Activated CD8-positive, alpha-beta T cell treated with anti-CD3 and anti-CD28 coated beads for 36 hours (primary cell): ENCODE results near the gene CNN2. TPM values are rescaled to one million over a fixed set of nuclear protein-coding genes. Genes with fewer than 3 reads are reported as not detected.

ENCODE experiments used
- ATAC-seq: fragments of 200-7000 bp; cut with Tn5 transposase; one replicate; pipeline ENCODE4 v1.10.0; 2021; ENCODE audit warnings: mild to moderate bottlenecking, moderate library complexity
- CTCF ChIA-PET: fragments of 350-600 bp; sonication (Branson Sonifier 250); formaldehyde crosslinking; loops from one replicate; lab custom pipeline; 2021; ENCODE audit warnings: antibody characterized with exemption; lab: Charles Lee
- POLR2A ChIA-PET: fragments of 350-600 bp; sonication (Branson Sonifier 250); formaldehyde crosslinking; loops from one replicate; lab custom pipeline; 2021; ENCODE audit warnings: antibody characterized with exemption; lab: Charles Lee
- DNase-seq: peaks from one replicate; pipeline ENCODE4 v3.0.0-alpha.2; 2020
- H3K27ac Mint-ChIP-seq: one replicate; pipeline ENCODE4 v1.8.0; 2021; ENCODE audit warnings: mild to moderate bottlenecking, mixed read lengths
- H3K27me3 Mint-ChIP-seq: one replicate; pipeline ENCODE4 v1.8.0; 2021; ENCODE audit warnings: mixed read lengths
- H3K36me3 Mint-ChIP-seq: one replicate; pipeline ENCODE4 v1.8.0; 2021; ENCODE audit warnings: low read depth, mixed read lengths
- H3K4me1 Mint-ChIP-seq: one replicate; pipeline ENCODE4 v1.8.0; 2021; ENCODE audit warnings: low read depth, mixed read lengths
- H3K4me3 Mint-ChIP-seq: one replicate; pipeline ENCODE4 v1.8.0; 2021; ENCODE audit warnings: mild to moderate bottlenecking, moderate library complexity, mixed read lengths
- H3K9me3 Mint-ChIP-seq: one replicate; pipeline ENCODE4 v1.8.0; 2021; ENCODE audit warnings: mixed read lengths
- intact Hi-C: fragments of 100-400 bp; cut with micrococcal nuclease; formaldehyde crosslinking; loops from one replicate; pipeline ENCODE4 v1.10.0; 2022
- total RNA-seq, 2 experiments: library from RNA; stranded (reverse); gene quantifications; one replicate each; pipeline ENCODE4 v1.2.3, GENCODE V29; 2021
- TF ChIP-seq, protein P1 (sequence below): fragments of 200-600 bp; IDR thresholded peaks from one replicate; pipeline ENCODE4 v1.8.0; 2022; ENCODE audit warnings: antibody characterized with exemption, mild to moderate bottlenecking

CNN2 gene
- total RNA-seq, 2 experiments from 2014 or later: 97.4 to 98.3 TPM

- Mint-ChIP-seq H3K27me3 (no peaks in the 10 kb centered on the region), H3K9me3 (no peaks in the 10 kb centered on the region), H3K4me3 (no peak overlapping the region), H3K36me3 (peaks cover 66% of the 10 kb centered on the region), H3K4me1 (peaks cover 58% of the 10 kb centered on the region), H3K27ac (no peak overlapping the region)
- DNase-seq: no peak
- TF ChIP-seq, protein P1, sequence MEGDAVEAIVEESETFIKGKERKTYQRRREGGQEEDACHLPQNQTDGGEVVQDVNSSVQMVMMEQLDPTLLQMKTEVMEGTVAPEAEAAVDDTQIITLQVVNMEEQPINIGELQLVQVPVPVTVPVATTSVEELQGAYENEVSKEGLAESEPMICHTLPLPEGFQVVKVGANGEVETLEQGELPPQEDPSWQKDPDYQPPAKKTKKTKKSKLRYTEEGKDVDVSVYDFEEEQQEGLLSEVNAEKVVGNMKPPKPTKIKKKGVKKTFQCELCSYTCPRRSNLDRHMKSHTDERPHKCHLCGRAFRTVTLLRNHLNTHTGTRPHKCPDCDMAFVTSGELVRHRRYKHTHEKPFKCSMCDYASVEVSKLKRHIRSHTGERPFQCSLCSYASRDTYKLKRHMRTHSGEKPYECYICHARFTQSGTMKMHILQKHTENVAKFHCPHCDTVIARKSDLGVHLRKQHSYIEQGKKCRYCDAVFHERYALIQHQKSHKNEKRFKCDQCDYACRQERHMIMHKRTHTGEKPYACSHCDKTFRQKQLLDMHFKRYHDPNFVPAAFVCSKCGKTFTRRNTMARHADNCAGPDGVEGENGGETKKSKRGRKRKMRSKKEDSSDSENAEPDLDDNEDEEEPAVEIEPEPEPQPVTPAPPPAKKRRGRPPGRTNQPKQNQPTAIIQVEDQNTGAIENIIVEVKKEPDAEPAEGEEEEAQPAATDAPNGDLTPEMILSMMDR: no peak
- intact Hi-C loops: no loop called here
- ChIA-PET POLR2A (interaction anchor here (0.6 to 12.2 kb wide), 17 partner anchors 6 to 188 kb away, joined by 3 to 148 read pairs (median 5); partner anchors contain the start of genes CIRBP, CNN2, POLR2E and RNU6-2), CTCF (interaction anchor here (0.7 to 3.9 kb wide), 3 partner anchors 9 to 15 kb away, joined by 3 to 22 read pairs (median 4); partner anchors contain the start of gene ARHGAP45)
- no peak for ATAC-seq
These were observed 55.1 kb downstream of the CNN2 start for GRCh38 chr19:1081301-1082164.

DNA sequence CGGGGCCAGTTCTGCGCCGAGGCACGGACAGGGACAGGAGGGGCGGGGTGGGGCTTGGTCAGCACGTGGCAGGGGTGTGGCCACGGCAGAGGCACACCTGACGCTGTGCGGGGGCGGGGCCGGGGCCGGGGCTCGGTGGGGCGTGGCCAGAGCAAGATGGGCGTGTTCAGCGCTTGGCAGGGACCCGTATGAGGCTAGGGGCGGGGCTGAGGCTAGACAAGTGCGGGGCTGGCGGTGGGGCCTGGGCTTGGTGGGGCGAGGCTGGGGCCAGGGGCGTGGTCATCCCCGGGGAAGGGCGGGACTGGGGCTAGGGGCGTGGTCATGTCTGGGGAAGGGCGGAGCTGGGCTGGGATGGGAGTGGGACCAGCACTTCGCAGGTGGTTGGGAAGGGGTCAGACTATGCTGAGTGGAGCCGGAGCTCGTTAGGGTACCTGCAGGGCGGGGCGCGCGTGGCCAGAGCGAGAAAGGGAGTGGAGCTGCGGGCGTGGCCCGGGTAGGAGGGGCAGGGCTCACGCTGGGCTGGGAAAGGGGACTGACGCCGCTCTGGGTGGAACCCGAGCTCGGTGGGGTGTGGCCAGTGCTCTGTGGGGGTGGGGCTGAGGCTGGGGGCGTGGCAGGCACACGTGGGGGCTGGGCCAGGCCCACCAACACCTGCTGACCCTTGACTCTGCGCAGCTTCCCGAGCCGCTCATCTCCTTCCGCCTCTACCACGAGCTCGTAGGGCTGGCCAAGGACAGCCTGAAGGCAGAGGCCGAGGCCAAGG is 55.9 kb downstream of the CNN2 start:
- ATAC-seq: peak; percentile 77
- POLR2A ChIA-PET: interaction anchor here (0.6 to 10.0 kb wide), 14 partner anchors 8 to 402 kb away, joined by 3 to 72 read pairs (median 3); partner anchors contain the start of genes CIRBP, POLR2E and RNU6-2
- H3K9me3 Mint-ChIP-seq: no peaks in the 10 kb centered on the region
- CTCF ChIA-PET: interaction anchor here (0.7 to 3.9 kb wide), 2 partner anchors 16 to 184 kb away, joined by 4 to 22 read pairs; partner anchors contain the start of gene ARHGAP45
- H3K27me3 Mint-ChIP-seq: no peaks in the 10 kb centered on the region
- TF ChIP-seq, protein P1: no peak
- peak; percentile 94 for DNase-seq
- H3K36me3 Mint-ChIP-seq: peaks cover 63% of the 10 kb centered on the region
- no peak overlapping the region for H3K4me3 Mint-ChIP-seq
- H3K4me1 Mint-ChIP-seq: peaks cover 53% of the 10 kb centered on the region
- intact Hi-C loops: no loop called here
- H3K27ac Mint-ChIP-seq: no peak overlapping the region

- H3K4me3 Mint-ChIP-seq: no peak overlapping the region
- intact Hi-C loops: no loop called here
- no peaks in the 10 kb centered on the region for H3K9me3 Mint-ChIP-seq
- H3K27me3 Mint-ChIP-seq: no peaks in the 10 kb centered on the region
- DNase-seq (no peak), ATAC-seq (no peak)
- H3K36me3 Mint-ChIP-seq: peaks cover 64% of the 10 kb centered on the region
- CTCF ChIA-PET: interaction anchor here (0.7 to 3.9 kb wide), 2 partner anchors 17 to 183 kb away, joined by 4 to 22 read pairs; partner anchors contain the start of gene ARHGAP45
- no peak overlapping the region for H3K27ac Mint-ChIP-seq
- TF ChIP-seq, protein P1: no peak
- peaks cover 54% of the 10 kb centered on the region for H3K4me1 Mint-ChIP-seq
- POLR2A ChIA-PET: interaction anchor here (0.6 to 10.0 kb wide), 6 partner anchors 11 to 403 kb away, joined by 3 to 72 read pairs (median 8); partner anchors contain the start of genes CNN2 and POLR2E
These were observed 56.8 kb downstream of the CNN2 start for GRCh38 chr19:1082928-1083816.

DNA sequence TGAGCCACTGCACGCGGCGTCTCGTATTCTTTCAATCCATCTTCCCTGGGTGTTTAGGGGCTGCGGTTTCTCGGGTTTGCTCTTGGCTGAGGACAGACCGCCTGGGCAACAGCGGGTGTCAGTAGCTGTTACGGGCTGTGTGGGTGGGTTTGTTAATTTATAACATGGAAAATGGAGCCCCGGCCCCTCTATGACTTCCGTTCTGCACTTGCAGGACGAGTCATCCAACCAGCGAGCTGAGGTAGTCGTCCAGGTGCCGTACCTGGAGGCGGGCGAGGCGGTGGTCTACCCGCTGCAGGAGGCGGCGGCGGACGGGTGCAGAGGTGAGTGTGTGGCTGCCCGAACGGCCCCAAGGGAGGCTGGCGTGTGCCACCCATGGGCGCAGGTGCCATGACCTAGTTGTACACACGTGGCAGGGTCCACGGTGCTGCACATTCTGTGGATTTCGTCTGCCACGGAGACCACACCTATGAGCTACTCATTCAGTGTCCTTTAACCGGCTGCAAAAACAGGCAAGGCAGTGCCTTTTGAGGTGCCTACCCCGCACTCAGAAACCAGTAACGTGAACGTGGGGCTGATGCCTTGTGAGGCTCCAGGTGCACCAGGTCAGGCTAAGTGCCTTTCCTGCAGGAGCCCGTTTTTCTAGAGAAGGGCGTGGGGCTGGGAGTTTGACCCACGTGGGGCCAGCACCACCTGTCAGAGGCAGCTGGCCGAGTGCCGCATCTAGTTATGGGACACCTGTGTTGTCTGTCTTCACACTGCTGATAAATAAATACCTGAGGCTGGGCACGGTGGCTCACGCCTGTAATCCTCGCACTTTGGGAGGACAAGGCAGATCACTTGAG is 57.8 kb downstream of the CNN2 start:
- TF ChIP-seq, protein P1: no peak
- ATAC-seq (no peak), DNase-seq (peak; percentile 62)
- H3K4me3 Mint-ChIP-seq: no peak overlapping the region
- H3K27ac Mint-ChIP-seq: peak overlapping the region; percentile 48
- intact Hi-C loops: no loop called here
- POLR2A ChIA-PET: interaction anchor here (0.7 to 10.0 kb wide), 10 partner anchors 9 to 175 kb away, joined by 3 to 148 read pairs (median 4); partner anchors contain the start of genes CNN2 and POLR2E
- peaks cover 69% of the 10 kb centered on the region for H3K36me3 Mint-ChIP-seq
- H3K4me1 Mint-ChIP-seq: peaks cover 61% of the 10 kb centered on the region
- H3K27me3 Mint-ChIP-seq: no peaks in the 10 kb centered on the region
- CTCF ChIA-PET: interaction anchor here (1.0 kb wide), 1 partner anchor 111 kb away, joined by 3 read pairs; no protein-coding TSS in a partner anchor
- no peaks in the 10 kb centered on the region for H3K9me3 Mint-ChIP-seq
